ENCODE measurements around the gene ERN1.

ERN1 gene

DNA sequence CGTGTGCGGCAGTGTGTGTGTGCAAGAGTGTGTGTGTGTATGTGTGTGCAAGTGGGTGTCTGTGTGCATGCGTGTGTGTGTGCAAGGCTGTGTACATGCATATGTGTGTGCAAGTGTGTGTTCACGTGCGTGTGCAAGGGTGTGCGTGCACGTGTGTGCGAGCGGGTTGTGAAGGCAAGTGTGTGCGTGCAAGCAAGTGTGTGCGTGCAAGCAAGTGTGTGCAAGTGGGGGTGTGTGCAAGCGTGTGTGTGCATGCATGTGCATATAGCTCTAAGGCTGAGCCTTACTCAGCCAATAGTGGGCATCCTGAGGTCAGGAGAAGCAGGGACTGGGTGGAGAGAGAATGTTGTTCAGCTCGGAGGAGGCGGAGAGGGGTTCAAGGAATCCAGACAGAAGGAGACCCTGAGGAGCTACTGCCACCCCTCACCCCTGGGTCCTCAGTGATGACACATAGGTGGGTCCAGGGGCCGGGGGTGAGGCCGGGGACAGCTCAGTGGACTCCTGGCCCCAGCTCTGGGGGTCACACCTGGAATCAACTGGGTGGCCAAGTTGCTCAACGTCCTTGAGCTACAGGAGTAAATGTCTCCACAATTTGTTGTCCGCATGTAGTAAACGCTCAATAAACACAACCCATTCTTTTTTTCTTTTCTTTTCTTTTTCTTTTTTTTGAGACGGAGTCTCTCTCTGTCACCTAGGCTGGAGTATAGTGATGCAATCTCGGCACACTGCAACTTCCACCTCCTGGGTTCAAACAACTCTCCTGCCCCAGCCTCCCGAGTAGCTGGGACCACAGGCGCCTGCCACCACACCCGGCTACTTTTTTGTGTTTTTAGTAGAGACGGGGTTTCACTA lies 130.0 kb downstream of the ERN1 start:
- Histone ChIP-seq H3K9me3 (ENCODE audit: control insufficient read depth, low read length) (no peaks in the 10 kb centered on the region), H3K27me3 (replicated peaks; ENCODE audit: control insufficient read depth, insufficient read depth, low read length, poor library complexity, severe bottlenecking) (no peaks in the 10 kb centered on the region), H3K4me1 (ENCODE audit: control insufficient read depth, insufficient read depth, low read length, poor library complexity, severe bottlenecking) (peaks cover 21% of the 10 kb centered on the region), H3K27ac (ENCODE audit: insufficient read depth, low read length, poor library complexity, severe bottlenecking) (no peak overlapping the region), H3K4me3 (ENCODE audit: insufficient read depth, low read depth, low read length, poor library complexity, severe bottlenecking) (no peak overlapping the region), H3K36me3 (ENCODE audit: control insufficient read depth, insufficient read depth, low read length) (peaks cover 34% of the 10 kb centered on the region)
- no peak for DNase-seq

DNA sequence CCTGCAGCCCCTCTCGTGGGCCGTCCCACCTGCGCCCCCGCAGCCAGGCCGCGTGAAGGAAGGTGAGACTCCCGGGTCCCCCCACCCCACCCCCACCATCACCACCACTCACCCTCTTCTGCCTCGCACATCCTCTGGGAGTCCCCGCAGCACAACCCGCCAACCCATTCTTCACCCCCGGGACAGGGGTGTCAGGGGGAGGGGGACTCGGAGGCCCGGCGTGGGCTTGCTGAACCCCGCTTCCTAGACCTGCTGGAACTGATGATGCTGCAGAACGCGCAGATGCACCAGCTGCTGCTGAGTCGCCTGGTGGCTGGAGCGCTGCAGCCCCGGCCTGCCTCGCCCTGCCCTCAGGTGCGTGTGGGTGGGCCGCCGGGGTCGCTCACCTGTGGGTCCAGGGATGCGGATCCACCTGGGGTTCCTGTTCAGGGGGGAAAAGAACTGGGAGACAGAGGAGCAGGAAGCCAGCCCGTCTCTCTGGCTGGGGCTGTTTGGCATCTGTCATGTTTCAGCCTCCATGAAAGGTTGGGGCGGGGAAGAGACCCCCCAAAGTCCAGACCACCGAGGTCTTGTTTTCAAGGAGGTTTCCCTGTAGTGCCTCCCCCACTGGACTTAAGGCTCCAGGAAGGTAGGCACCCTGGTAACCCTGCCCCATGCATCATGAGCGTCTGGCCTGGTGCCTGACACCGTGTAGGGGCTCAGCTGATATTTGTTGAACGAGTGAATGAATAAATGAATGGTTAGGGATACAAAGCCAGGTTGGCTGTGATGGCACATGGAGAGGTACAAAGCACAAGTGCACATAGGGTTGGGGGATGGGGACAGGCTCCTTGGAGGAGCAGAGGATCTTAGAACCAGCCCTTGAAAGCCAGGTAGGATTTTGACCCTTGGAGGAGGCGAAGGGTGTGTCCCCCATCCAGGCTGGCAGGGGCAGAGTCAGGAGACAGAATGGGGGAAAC lies 130.9 kb downstream of the ERN1 start:
- Histone ChIP-seq H3K9me3 (ENCODE audit: control insufficient read depth, low read length) (no peaks in the 10 kb centered on the region), H3K36me3 (ENCODE audit: control insufficient read depth, insufficient read depth, low read length) (peaks cover 25% of the 10 kb centered on the region), H3K27me3 (replicated peaks; ENCODE audit: control insufficient read depth, insufficient read depth, low read length, poor library complexity, severe bottlenecking) (no peaks in the 10 kb centered on the region), H3K27ac (ENCODE audit: insufficient read depth, low read length, poor library complexity, severe bottlenecking) (peak overlapping the region; percentile 67), H3K4me3 (ENCODE audit: insufficient read depth, low read depth, low read length, poor library complexity, severe bottlenecking) (peak overlapping the region; percentile 83), H3K4me1 (ENCODE audit: control insufficient read depth, insufficient read depth, low read length, poor library complexity, severe bottlenecking) (peaks cover 24% of the 10 kb centered on the region)
- DNase-seq: peak in 2 of 3 donors; percentile 24 to 29

DNA sequence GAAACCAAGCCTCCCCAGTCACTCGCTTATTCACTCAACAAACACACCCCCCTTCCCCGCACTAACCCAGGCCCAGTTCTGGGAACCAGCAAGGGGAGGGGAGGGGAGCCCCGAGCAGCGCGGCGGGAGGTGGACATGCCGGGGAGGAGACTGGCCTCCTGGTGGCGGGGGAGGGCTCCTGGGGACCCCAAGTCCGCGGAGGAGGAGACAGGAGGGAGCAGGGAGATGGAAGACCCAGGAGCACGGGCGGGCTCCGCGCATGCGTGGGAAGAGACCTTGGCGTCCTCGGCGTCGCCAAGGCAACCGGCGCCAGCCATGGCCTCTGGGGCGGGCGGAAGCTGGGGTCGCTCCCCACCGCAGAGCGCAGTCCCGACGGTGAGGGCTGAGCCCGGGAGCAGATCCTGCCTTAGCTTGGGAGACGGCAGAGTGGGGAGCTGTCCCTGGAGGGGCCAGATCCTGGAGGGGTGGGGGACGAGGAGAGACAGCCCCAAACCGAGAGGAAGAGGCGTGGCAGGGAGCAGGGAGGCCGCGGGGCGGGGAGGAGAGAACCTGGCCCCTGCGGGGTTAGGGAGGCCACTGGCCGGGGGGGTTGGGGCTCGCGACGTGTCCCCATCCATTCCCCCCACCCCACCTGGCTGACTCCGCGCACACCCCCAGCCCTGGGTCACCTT lies 131.8 kb downstream of the ERN1 start, which contains the start of gene PRR29:
Gene PRR29, plus strand, starts transcription at position 302 of the 671 bp plus-strand sequence. Its CDS starts 14 bp downstream, at position 316.
- H3K36me3 ChIP-seq (ENCODE audit: control insufficient read depth, insufficient read depth, low read length): peaks cover 17% of the 10 kb centered on the region
- H3K9me3 ChIP-seq (ENCODE audit: control insufficient read depth, low read length): no peaks in the 10 kb centered on the region
- H3K4me3 ChIP-seq (ENCODE audit: insufficient read depth, low read depth, low read length, poor library complexity, severe bottlenecking): peak within 1 kb of the TSS; percentile 83
- peak; percentile 61 to 74 (median 63) for DNase-seq
- no peaks in the 10 kb centered on the region for H3K27me3 ChIP-seq (replicated peaks; ENCODE audit: control insufficient read depth, insufficient read depth, low read length, poor library complexity, severe bottlenecking)
- H3K27ac ChIP-seq (ENCODE audit: insufficient read depth, low read length, poor library complexity, severe bottlenecking): peak within 1 kb of the TSS; percentile 67
- H3K4me1 ChIP-seq (ENCODE audit: control insufficient read depth, insufficient read depth, low read length, poor library complexity, severe bottlenecking): peaks cover 31% of the 10 kb centered on the region

DNA sequence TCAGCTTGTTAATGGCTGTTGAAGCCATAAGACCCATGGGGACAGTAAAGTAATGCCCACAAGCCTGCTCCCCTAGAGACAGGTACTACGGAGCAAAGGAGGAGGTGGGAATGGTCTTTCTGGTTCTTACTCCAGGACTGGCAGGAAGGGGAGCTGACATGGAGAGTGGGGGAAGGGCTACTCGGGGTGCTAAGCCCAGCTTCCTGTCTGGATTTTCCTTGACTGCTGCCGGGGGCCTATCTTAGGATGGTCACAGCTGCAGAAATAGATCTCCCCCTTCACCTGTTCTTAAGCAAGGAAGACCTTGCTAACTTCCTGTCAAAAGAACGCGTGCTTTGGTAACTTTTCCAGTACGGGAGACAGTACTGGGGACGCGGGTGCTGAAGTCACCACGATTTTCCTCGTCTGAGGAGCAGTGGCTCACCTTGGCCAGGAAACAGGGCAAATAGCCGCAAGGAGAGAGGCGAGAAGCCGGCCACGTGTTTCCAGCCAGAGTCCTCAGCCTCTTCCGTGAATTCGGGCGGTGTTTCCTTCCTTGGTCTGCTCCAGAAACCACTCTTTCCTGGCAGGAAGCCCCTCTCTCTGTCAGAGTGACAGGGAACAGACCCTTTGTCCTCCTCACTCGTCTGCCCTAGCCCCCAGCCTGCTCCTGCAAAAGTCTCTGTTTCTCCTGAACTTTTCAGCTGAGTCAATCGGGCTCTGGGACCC lies 132.4 kb downstream of the ERN1 start:
- H3K4me3 ChIP-seq (ENCODE audit: insufficient read depth, low read depth, low read length, poor library complexity, severe bottlenecking): peak overlapping the region; percentile 83
- H3K36me3 ChIP-seq (ENCODE audit: control insufficient read depth, insufficient read depth, low read length): peaks cover 11% of the 10 kb centered on the region
- no peak for DNase-seq
- peak overlapping the region; percentile 67 for H3K27ac ChIP-seq (ENCODE audit: insufficient read depth, low read length, poor library complexity, severe bottlenecking)
- H3K27me3 ChIP-seq (replicated peaks; ENCODE audit: control insufficient read depth, insufficient read depth, low read length, poor library complexity, severe bottlenecking): no peaks in the 10 kb centered on the region
- H3K9me3 ChIP-seq (ENCODE audit: control insufficient read depth, low read length): no peaks in the 10 kb centered on the region
- H3K4me1 ChIP-seq (ENCODE audit: control insufficient read depth, insufficient read depth, low read length, poor library complexity, severe bottlenecking): peaks cover 34% of the 10 kb centered on the region

DNA sequence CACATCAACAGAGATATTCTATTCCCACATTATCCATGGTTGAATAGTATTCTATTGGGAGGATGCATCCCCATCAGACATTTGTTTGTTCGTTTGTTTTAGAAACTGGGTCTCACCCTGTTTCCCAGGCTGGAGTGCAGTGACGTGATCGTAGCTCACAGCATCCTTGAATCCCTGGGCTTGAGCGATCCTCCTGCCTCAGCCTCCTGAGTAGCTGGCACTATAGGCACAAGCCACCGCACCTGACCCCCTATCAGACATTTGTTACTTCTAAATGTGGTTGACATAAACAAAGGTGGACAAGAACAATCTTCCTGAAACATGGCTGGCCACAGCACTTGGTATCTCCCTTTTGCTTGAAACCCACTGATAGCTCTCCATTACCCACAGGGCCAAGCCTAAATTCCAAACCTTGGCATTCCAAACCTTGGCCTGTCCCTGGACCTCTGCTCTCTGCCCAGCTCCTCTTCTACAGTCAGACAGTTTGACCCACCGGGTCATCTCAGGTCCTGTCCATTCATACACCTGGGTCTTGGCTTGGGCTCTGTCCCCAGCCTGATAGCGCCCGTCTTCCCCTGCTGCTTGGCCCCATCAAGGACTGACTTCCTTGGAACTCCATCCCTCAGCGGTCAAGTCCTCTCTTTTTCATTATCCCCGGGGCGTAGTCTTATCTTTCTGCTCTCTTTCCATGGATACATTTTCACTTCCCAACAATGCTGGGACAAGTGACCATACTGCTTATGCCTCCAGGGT lies 133.3 kb downstream of the ERN1 start:
- no peak for DNase-seq
- Histone ChIP-seq H3K4me1 (ENCODE audit: control insufficient read depth, insufficient read depth, low read length, poor library complexity, severe bottlenecking) (peaks cover 39% of the 10 kb centered on the region), H3K27me3 (replicated peaks; ENCODE audit: control insufficient read depth, insufficient read depth, low read length, poor library complexity, severe bottlenecking) (no peaks in the 10 kb centered on the region), H3K27ac (ENCODE audit: insufficient read depth, low read length, poor library complexity, severe bottlenecking) (no peak overlapping the region), H3K9me3 (ENCODE audit: control insufficient read depth, low read length) (no peaks in the 10 kb centered on the region), H3K36me3 (ENCODE audit: control insufficient read depth, insufficient read depth, low read length) (peaks cover 2% of the 10 kb centered on the region), H3K4me3 (ENCODE audit: insufficient read depth, low read depth, low read length, poor library complexity, severe bottlenecking) (no peak overlapping the region)

DNA sequence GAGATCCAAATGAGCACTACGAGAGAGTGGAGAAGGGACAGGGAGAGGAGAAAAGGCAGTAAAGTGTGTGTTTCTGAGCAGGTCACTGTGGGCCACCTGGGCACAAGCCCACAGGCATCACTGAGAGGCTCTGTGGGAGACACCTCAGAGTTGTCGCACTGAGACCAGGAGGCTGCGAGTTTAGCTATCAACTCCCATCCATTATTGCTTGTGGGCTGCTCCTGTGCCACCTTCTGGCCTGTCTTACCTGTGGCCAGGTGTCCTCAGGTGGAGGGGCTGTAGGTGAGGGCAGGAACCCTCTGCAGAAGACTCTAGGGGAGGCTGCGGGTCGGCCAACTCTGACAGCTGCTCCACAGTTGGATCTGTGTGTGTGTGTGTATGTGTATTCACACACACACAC lies 134.3 kb downstream of the ERN1 start:
- H3K27me3 ChIP-seq (replicated peaks; ENCODE audit: control insufficient read depth, insufficient read depth, low read length, poor library complexity, severe bottlenecking): no peaks in the 10 kb centered on the region
- DNase-seq: no peak
- H3K36me3 ChIP-seq (ENCODE audit: control insufficient read depth, insufficient read depth, low read length): no peaks in the 10 kb centered on the region
- H3K9me3 ChIP-seq (ENCODE audit: control insufficient read depth, low read length): no peaks in the 10 kb centered on the region
- no peak overlapping the region for H3K4me3 ChIP-seq (ENCODE audit: insufficient read depth, low read depth, low read length, poor library complexity, severe bottlenecking)
- H3K4me1 ChIP-seq (ENCODE audit: control insufficient read depth, insufficient read depth, low read length, poor library complexity, severe bottlenecking): peaks cover 42% of the 10 kb centered on the region
- no peak overlapping the region for H3K27ac ChIP-seq (ENCODE audit: insufficient read depth, low read length, poor library complexity, severe bottlenecking)

DNA sequence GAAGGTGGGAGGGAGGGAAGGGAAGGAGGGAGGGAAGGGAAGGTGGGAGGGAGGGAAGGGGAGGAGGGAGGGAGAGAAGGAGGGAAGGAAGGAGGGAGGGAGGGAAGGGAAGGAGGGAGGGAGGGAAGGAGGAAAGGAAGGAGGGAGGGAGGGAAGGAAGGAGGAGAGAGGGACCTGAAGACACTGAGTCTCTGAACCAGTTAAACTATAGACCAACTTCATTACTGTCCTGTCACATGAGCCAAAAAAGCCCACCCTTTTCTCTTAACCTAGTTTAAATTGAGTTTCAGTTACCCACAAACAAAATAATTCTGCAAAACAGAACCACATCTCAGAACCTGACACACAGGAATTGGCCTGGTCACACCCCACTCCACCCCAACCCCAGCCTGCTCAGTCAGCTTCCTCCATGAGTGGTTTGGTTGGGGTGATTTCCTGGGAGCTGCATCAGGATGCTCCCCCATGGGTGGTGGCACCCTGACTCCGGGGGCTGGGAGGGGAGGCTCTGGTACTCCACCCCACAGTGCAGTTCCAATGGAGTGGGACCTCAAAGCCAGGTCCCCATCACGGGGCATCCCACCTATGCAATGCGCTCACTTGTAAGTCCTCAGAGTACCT lies 136.5 kb downstream of the ERN1 start:
- Histone ChIP-seq H3K4me1 (ENCODE audit: control insufficient read depth, insufficient read depth, low read length, poor library complexity, severe bottlenecking) (peaks cover 37% of the 10 kb centered on the region), H3K27ac (ENCODE audit: insufficient read depth, low read length, poor library complexity, severe bottlenecking) (peak overlapping the region; percentile 31), H3K27me3 (replicated peaks; ENCODE audit: control insufficient read depth, insufficient read depth, low read length, poor library complexity, severe bottlenecking) (no peaks in the 10 kb centered on the region), H3K36me3 (ENCODE audit: control insufficient read depth, insufficient read depth, low read length) (no peaks in the 10 kb centered on the region), H3K9me3 (ENCODE audit: control insufficient read depth, low read length) (no peaks in the 10 kb centered on the region), H3K4me3 (ENCODE audit: insufficient read depth, low read depth, low read length, poor library complexity, severe bottlenecking) (no peak overlapping the region)
- peak in 1 of 3 donors; percentile 38 for DNase-seq

DNA sequence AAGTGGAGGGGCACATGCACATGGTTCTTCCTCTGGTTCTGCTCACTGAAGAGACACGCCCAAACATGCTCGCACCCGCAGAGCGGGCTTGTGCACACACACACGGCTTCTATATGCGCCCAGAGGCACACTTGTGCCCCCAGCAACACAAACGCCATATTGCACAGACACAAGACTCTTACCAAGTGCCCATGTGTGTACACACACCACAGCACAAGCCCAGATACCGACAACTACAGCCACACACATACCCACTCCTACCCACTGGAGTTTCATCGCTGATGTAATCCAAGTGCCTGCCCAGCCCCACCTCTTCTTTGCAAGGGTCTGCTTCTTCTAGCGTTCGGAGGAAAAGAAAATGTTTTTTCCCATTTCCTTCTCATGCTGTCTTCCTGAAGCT lies 138.3 kb downstream of the ERN1 start:
- no peak for DNase-seq
- no peak overlapping the region for H3K4me3 ChIP-seq (ENCODE audit: insufficient read depth, low read depth, low read length, poor library complexity, severe bottlenecking)
- H3K9me3 ChIP-seq (ENCODE audit: control insufficient read depth, low read length): no peaks in the 10 kb centered on the region
- H3K4me1 ChIP-seq (ENCODE audit: control insufficient read depth, insufficient read depth, low read length, poor library complexity, severe bottlenecking): peaks cover 31% of the 10 kb centered on the region
- no peaks in the 10 kb centered on the region for H3K36me3 ChIP-seq (ENCODE audit: control insufficient read depth, insufficient read depth, low read length)
- H3K27ac ChIP-seq (ENCODE audit: insufficient read depth, low read length, poor library complexity, severe bottlenecking): no peak overlapping the region
- H3K27me3 ChIP-seq (replicated peaks; ENCODE audit: control insufficient read depth, insufficient read depth, low read length, poor library complexity, severe bottlenecking): no peaks in the 10 kb centered on the region
